HEK293 (cell line): Measurements from ENCODE around the gene PNMA8A.
A peak's percentile ranks its signal among the peaks of the same experiment; 100 is the strongest.

Experiments
- CTCF ChIA-PET: fragments of 350-600 bp; formaldehyde crosslinking; extraction: SDS; loops from one replicate; lab custom pipeline; 2021; ENCODE audit warnings: antibody characterized with exemption; lab: Yijun Ruan, JAX
- POLR2A ChIA-PET: fragments of 300-600 bp; formaldehyde crosslinking; extraction: SDS; loops from one replicate; lab custom pipeline; 2020; ENCODE audit warnings: antibody characterized with exemption, inconsistent platforms; lab: Yijun Ruan, JAX
- H3K27ac ChIP-seq: fragments of 200-500 bp; sonication (Bioruptor generic); 2 replicates; pipeline ENCODE4 v1.5.1; 2014; ENCODE audit warnings: low read depth, low read length, control low read depth, inconsistent platforms; ENCODE audit errors: extremely low read depth
- H3K36me3 ChIP-seq, 2 experiments: fragments of 200-500 bp in 1 of 2; sonication (Bioruptor generic) in 1 of 2; 1 replicate in 1 of 2; 2 replicates in 1 of 2; pipeline ENCODE4 v1.5.1; 2014 to 2017; ENCODE audit warnings: inconsistent platforms in 2 of 2, low read length in 2 of 2; ENCODE audit not compliant: control insufficient read depth in 2 of 2, insufficient read depth in 1 of 2
- H3K4me1 ChIP-seq: fragments of 200-500 bp; sonication (Bioruptor generic); 2 replicates; pipeline ENCODE4 v1.5.1; 2014; ENCODE audit warnings: mild to moderate bottlenecking, low read length, inconsistent platforms; ENCODE audit not compliant: control insufficient read depth, insufficient read depth
- H3K4me3 ChIP-seq: 2 replicates; pipeline ENCODE4 v1.5.1; 2011; ENCODE audit warnings: low read depth, mild to moderate bottlenecking, control low read depth, low read length, moderate library complexity
- H3K9me3 ChIP-seq: fragments of 200-500 bp; sonication (Bioruptor generic); 2 replicates; pipeline ENCODE4 v1.5.1; 2014; ENCODE audit warnings: low read depth, low read length, inconsistent platforms; ENCODE audit not compliant: control insufficient read depth, insufficient read depth
- IKZF3 ChIP-seq: fragments of 450-650 bp; IDR thresholded peaks from 2 replicates; pipeline ENCODE4 v1.5.0; 2018; ENCODE audit warnings: missing biosample characterization, mild to moderate bottlenecking, missing genetic modification characterization, moderate library complexity
- KLF9 ChIP-seq: fragments of 450-650 bp; formaldehyde crosslinking; IDR thresholded peaks from 2 replicates; pipeline ENCODE4 v1.5.1; 2016; ENCODE audit warnings: missing biosample characterization, missing genetic modification characterization, low read depth
- ZBTB20 ChIP-seq: fragments of 450-650 bp; formaldehyde crosslinking; IDR thresholded peaks from 2 replicates; pipeline ENCODE4 v1.5.1; 2016; ENCODE audit warnings: missing biosample characterization, missing genetic modification characterization
- ZFHX2 ChIP-seq: fragments of 450-650 bp; formaldehyde crosslinking; conservative IDR thresholded peaks from 2 replicates; pipeline ENCODE4 v1.5.1; 2016; ENCODE audit warnings: missing biosample characterization, missing genetic modification characterization
- ZNF112 ChIP-seq: fragments of 450-650 bp; formaldehyde crosslinking; IDR thresholded peaks from 2 replicates; pipeline ENCODE4 v1.5.0; 2017; ENCODE audit warnings: missing biosample characterization, missing genetic modification characterization
- ZNF114 ChIP-seq: fragments of 450-650 bp; formaldehyde crosslinking; IDR thresholded peaks from 2 replicates; pipeline ENCODE4 v1.5.0; 2017; ENCODE audit warnings: missing biosample characterization, missing genetic modification characterization
- ZNF132 ChIP-seq: fragments of 450-650 bp; formaldehyde crosslinking; IDR thresholded peaks from 2 replicates; pipeline ENCODE4 v1.5.1; 2017; ENCODE audit warnings: missing biosample characterization, missing genetic modification characterization, borderline replicate concordance
- ZNF354C ChIP-seq: fragments of 450-650 bp; formaldehyde crosslinking; IDR thresholded peaks from 2 replicates; pipeline ENCODE4 v1.5.1; 2016; ENCODE audit warnings: missing biosample characterization, missing genetic modification characterization, low read depth, borderline replicate concordance
- ZNF366 ChIP-seq: fragments of 450-650 bp; formaldehyde crosslinking; conservative IDR thresholded peaks from 2 replicates; pipeline ENCODE4 v1.5.1; 2016; ENCODE audit warnings: missing biosample characterization, missing genetic modification characterization
- ZNF416 ChIP-seq: fragments of 450-650 bp; formaldehyde crosslinking; IDR thresholded peaks from 2 replicates; pipeline ENCODE4 v1.5.1; 2016; ENCODE audit warnings: missing biosample characterization, missing genetic modification characterization
- ZNF510 ChIP-seq: fragments of 450-650 bp; formaldehyde crosslinking; IDR thresholded peaks from 2 replicates; pipeline ENCODE4 v1.5.1; 2018; ENCODE audit warnings: mild to moderate bottlenecking, missing genetic modification characterization, missing biosample characterization; ENCODE audit not compliant: insufficient replicate concordance
- ZNF514 ChIP-seq: fragments of 450-650 bp; formaldehyde crosslinking; IDR thresholded peaks from 2 replicates; pipeline ENCODE4 v1.5.1; 2016; ENCODE audit warnings: missing biosample characterization, missing genetic modification characterization
- ZNF660 ChIP-seq: fragments of 450-650 bp; IDR thresholded peaks from 2 replicates; pipeline ENCODE4 v1.5.1; 2018; ENCODE audit warnings: missing biosample characterization, mild to moderate bottlenecking, missing genetic modification characterization
- ZNF791 ChIP-seq: fragments of 450-650 bp; formaldehyde crosslinking; IDR thresholded peaks from 2 replicates; pipeline ENCODE4 v1.5.1; 2016; ENCODE audit warnings: missing biosample characterization, missing genetic modification characterization
- TF ChIP-seq, protein P1 (sequence below): fragments of 450-650 bp; formaldehyde crosslinking; IDR thresholded peaks from 2 replicates; pipeline ENCODE4 v1.5.1; 2016; ENCODE audit warnings: missing biosample characterization, missing genetic modification characterization
- TF ChIP-seq, protein P2 (sequence below): fragments of 450-650 bp; formaldehyde crosslinking; conservative IDR thresholded peaks from 2 replicates; pipeline ENCODE4 v1.5.1; 2016; ENCODE audit warnings: low read depth, missing biosample characterization, missing genetic modification characterization
- TF ChIP-seq, protein P3 (sequence below): fragments of 450-650 bp; formaldehyde crosslinking; IDR thresholded peaks from 2 replicates; pipeline ENCODE4 v1.5.1; 2016; ENCODE audit warnings: missing biosample characterization, missing genetic modification characterization
- TF ChIP-seq, protein P4 (sequence below): fragments of 450-650 bp; formaldehyde crosslinking; IDR thresholded peaks from 2 replicates; pipeline ENCODE4 v1.5.1; 2016; ENCODE audit warnings: missing biosample characterization, missing genetic modification characterization

PNMA8A gene

DNA sequence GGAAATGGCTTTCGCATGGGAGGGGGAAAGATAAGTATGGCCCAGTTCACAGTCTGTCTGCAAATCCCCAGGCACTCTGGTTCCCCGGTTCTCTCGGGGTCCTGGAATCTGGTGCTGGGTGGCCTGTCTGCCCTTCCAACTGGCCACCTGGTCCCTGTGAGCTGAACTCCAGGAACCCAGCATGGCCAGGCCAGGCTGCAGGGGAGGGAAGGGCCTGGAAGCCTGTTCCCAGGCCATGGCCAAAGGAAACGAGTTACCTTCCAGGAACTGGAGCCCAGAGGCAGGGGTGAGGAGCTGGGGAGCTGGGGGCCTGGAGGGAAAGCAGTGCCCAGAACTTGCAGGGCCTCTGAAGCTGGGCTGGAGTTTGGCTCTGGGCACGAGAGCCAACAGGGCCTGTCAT, 23.5 kb downstream of the PNMA8A start:
- no peaks in the 10 kb centered on the region for H3K4me1 ChIP-seq
- H3K4me3 ChIP-seq: no peak overlapping the region
- ChIA-PET CTCF (interaction anchor here (0.6 to 0.8 kb wide), 2 partner anchors 9 to 41 kb away, joined by 4 read pairs; no protein-coding TSS in a partner anchor), POLR2A (interaction anchor here (0.6 to 1.6 kb wide), 2 partner anchors 10 to 36 kb away, joined by 3 to 4 read pairs; no protein-coding TSS in a partner anchor)
- no peak overlapping the region for H3K27ac ChIP-seq
- H3K9me3 ChIP-seq: no peaks in the 10 kb centered on the region
- TF ChIP-seq ZNF366 (tag by site-specific recombination): no peak
- TF ChIP-seq, protein P1, sequence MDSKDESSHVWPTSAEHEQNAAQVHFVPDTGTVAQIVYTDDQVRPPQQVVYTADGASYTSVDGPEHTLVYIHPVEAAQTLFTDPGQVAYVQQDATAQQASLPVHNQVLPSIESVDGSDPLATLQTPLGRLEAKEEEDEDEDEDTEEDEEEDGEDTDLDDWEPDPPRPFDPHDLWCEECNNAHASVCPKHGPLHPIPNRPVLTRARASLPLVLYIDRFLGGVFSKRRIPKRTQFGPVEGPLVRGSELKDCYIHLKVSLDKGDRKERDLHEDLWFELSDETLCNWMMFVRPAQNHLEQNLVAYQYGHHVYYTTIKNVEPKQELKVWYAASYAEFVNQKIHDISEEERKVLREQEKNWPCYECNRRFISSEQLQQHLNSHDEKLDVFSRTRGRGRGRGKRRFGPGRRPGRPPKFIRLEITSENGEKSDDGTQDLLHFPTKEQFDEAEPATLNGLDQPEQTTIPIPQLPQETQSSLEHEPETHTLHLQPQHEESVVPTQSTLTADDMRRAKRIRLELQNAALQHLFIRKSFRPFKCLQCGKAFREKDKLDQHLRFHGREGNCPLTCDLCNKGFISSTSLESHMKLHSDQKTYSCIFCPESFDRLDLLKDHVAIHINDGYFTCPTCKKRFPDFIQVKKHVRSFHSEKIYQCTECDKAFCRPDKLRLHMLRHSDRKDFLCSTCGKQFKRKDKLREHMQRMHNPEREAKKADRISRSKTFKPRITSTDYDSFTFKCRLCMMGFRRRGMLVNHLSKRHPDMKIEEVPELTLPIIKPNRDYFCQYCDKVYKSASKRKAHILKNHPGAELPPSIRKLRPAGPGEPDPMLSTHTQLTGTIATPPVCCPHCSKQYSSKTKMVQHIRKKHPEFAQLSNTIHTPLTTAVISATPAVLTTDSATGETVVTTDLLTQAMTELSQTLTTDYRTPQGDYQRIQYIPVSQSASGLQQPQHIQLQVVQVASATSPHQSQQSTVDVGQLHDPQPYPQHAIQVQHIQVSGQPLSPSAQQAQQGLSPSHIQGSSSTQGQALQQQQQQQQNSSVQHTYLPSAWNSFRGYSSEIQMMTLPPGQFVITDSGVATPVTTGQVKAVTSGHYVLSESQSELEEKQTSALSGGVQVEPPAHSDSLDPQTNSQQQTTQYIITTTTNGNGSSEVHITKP: no peak
- TF ChIP-seq ZNF416 (tag by site-specific recombination): no peak
- no peak for TF ChIP-seq ZBTB20 (tag by site-specific recombination)
- TF ChIP-seq, protein P2, sequence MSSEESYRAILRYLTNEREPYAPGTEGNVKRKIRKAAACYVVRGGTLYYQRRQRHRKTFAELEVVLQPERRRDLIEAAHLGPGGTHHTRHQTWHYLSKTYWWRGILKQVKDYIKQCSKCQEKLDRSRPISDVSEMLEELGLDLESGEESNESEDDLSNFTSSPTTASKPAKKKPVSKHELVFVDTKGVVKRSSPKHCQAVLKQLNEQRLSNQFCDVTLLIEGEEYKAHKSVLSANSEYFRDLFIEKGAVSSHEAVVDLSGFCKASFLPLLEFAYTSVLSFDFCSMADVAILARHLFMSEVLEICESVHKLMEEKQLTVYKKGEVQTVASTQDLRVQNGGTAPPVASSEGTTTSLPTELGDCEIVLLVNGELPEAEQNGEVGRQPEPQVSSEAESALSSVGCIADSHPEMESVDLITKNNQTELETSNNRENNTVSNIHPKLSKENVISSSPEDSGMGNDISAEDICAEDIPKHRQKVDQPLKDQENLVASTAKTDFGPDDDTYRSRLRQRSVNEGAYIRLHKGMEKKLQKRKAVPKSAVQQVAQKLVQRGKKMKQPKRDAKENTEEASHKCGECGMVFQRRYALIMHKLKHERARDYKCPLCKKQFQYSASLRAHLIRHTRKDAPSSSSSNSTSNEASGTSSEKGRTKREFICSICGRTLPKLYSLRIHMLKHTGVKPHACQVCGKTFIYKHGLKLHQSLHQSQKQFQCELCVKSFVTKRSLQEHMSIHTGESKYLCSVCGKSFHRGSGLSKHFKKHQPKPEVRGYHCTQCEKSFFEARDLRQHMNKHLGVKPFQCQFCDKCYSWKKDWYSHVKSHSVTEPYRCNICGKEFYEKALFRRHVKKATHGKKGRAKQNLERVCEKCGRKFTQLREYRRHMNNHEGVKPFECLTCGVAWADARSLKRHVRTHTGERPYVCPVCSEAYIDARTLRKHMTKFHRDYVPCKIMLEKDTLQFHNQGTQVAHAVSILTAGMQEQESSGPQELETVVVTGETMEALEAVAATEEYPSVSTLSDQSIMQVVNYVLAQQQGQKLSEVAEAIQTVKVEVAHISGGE: no peak
- TF ChIP-seq ZNF112 (tag by site-specific recombination): no peak
- no peak for TF ChIP-seq ZNF510
- peak; percentile 33; the same call in 1 of the 2 replicates for TF ChIP-seq ZFHX2 (tag by site-specific recombination)
- H3K36me3 ChIP-seq: no peaks in the 10 kb centered on the region

DNA sequence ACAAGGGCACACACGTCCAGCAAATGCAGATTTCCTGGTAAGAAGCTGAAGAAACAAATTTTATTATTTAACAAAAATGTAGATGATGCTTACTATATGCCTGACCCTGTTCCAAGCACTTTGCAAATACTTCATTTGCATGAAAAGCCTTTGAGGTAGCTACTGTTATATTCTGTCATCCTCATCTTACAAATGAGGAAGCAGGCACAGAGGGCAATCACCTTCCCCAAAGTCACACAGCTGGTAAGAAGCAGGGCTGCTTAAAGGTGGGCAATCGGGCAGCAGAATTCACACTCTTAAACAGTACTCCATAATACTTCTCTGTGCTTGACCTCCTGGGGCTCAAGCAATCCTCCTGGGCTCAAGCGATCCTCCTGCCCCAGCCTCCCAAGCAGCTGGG, 24.4 kb downstream of the PNMA8A start:
- no peak overlapping the region for H3K27ac ChIP-seq
- H3K4me1 ChIP-seq: no peaks in the 10 kb centered on the region
- no peak overlapping the region for H3K4me3 ChIP-seq
- ChIA-PET CTCF (interaction anchor here (0.6 to 0.7 kb wide), 3 partner anchors 51 to 1091 kb away, joined by 3 to 5 read pairs (median 3); no protein-coding TSS in a partner anchor), POLR2A (interaction anchor here (0.7 to 1.6 kb wide), 2 partner anchors 11 to 52 kb away, joined by 4 to 5 read pairs; no protein-coding TSS in a partner anchor)
- H3K9me3 ChIP-seq: no peaks in the 10 kb centered on the region
- H3K36me3 ChIP-seq: no peaks in the 10 kb centered on the region
- TF ChIP-seq ZNF514 (tag by site-specific recombination) (no peak), ZNF660 (tag by site-specific recombination) (no peak), ZNF114 (tag by site-specific recombination) (no peak), ZNF132 (tag by site-specific recombination) (no peak), KLF9 (tag by site-specific recombination) (no peak), IKZF3 (tag by site-specific recombination) (no peak), ZNF354C (no peak), ZFHX2 (tag by site-specific recombination) (no peak), ZNF791 (tag by site-specific recombination) (no peak)
- TF ChIP-seq, protein P3, sequence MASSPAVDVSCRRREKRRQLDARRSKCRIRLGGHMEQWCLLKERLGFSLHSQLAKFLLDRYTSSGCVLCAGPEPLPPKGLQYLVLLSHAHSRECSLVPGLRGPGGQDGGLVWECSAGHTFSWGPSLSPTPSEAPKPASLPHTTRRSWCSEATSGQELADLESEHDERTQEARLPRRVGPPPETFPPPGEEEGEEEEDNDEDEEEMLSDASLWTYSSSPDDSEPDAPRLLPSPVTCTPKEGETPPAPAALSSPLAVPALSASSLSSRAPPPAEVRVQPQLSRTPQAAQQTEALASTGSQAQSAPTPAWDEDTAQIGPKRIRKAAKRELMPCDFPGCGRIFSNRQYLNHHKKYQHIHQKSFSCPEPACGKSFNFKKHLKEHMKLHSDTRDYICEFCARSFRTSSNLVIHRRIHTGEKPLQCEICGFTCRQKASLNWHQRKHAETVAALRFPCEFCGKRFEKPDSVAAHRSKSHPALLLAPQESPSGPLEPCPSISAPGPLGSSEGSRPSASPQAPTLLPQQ (tag by site-specific recombination): no peak
- TF ChIP-seq, protein P4, sequence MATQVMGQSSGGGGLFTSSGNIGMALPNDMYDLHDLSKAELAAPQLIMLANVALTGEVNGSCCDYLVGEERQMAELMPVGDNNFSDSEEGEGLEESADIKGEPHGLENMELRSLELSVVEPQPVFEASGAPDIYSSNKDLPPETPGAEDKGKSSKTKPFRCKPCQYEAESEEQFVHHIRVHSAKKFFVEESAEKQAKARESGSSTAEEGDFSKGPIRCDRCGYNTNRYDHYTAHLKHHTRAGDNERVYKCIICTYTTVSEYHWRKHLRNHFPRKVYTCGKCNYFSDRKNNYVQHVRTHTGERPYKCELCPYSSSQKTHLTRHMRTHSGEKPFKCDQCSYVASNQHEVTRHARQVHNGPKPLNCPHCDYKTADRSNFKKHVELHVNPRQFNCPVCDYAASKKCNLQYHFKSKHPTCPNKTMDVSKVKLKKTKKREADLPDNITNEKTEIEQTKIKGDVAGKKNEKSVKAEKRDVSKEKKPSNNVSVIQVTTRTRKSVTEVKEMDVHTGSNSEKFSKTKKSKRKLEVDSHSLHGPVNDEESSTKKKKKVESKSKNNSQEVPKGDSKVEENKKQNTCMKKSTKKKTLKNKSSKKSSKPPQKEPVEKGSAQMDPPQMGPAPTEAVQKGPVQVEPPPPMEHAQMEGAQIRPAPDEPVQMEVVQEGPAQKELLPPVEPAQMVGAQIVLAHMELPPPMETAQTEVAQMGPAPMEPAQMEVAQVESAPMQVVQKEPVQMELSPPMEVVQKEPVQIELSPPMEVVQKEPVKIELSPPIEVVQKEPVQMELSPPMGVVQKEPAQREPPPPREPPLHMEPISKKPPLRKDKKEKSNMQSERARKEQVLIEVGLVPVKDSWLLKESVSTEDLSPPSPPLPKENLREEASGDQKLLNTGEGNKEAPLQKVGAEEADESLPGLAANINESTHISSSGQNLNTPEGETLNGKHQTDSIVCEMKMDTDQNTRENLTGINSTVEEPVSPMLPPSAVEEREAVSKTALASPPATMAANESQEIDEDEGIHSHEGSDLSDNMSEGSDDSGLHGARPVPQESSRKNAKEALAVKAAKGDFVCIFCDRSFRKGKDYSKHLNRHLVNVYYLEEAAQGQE: no peak
